ENCODE results near the gene MCU.
"Not testable (repeated sequence)": the region's sequence is repeated elsewhere in the genome, so short reads cannot be mapped to it uniquely, and the experiment has no call there.

MCU gene

DNA sequence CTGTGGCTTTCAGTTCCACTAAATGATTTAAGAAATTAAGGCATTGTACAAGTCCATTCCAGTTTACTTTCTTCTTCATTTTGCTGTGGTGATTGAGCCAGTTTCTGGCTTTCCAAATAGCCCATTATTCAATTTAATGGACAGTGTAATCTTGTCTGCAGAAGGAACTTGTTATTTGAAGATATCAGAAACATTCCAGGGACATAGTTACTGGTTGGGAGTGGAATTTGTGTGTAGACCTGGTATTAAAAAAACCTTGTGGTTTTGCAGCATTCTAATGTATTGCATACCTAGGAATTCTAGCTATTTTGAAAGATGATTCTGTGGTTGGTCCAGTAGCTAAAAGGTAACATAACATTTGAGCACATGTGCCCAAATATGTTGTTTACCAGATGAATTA is 72.2 kb downstream of the MCU start:
- in situ Hi-C loops (cut with MboI; ENCODE audit: low sequenced_read_pairs, unreplicated experiment) = no loop called here
- TF ChIP-seq, protein P1, sequence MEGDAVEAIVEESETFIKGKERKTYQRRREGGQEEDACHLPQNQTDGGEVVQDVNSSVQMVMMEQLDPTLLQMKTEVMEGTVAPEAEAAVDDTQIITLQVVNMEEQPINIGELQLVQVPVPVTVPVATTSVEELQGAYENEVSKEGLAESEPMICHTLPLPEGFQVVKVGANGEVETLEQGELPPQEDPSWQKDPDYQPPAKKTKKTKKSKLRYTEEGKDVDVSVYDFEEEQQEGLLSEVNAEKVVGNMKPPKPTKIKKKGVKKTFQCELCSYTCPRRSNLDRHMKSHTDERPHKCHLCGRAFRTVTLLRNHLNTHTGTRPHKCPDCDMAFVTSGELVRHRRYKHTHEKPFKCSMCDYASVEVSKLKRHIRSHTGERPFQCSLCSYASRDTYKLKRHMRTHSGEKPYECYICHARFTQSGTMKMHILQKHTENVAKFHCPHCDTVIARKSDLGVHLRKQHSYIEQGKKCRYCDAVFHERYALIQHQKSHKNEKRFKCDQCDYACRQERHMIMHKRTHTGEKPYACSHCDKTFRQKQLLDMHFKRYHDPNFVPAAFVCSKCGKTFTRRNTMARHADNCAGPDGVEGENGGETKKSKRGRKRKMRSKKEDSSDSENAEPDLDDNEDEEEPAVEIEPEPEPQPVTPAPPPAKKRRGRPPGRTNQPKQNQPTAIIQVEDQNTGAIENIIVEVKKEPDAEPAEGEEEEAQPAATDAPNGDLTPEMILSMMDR (IDR thresholded peaks at IDR 0.05; ENCODE audit: borderline replicate concordance, control extremely low read depth, extremely low read depth, insufficient read depth, missing control alignments) = no peak
- DNase-seq (ENCODE audit: low spot score) = no peak

DNA sequence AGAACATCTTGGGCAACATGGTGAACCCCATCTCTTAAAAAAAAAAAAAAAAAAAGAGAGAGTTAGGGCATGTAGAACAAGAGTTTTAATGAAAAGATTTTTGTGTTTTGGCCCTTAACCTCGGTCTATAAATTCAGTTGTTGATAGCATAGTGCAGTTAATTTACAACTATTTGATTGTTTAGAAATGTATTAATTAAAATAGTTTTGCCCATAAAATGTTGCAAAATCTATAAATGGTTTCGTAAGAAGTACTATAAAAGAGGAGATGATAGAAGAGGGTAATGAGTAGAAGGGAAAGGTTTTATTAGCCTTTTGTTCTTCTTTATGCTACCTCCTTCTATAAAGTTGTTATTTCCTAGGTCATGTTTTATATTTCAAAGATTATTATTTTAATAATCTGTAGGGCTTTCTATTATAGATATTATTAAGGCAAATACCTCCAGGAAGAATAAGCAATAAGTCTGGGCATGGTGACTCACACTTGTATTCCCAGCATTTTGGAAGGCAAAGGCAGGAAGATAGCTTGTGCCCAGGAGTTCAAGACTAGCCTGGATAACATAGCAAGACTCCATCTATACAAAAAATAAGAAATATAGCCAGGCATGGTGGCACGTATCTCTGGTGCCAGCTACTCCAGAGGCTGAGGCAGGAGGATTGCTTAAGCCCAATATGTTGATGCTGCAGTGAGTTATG is 73.3 kb downstream of the MCU start:
- no peak for DNase-seq (ENCODE audit: low spot score)
- in situ Hi-C loops (cut with MboI; ENCODE audit: low sequenced_read_pairs, unreplicated experiment) = no loop called here

DNA sequence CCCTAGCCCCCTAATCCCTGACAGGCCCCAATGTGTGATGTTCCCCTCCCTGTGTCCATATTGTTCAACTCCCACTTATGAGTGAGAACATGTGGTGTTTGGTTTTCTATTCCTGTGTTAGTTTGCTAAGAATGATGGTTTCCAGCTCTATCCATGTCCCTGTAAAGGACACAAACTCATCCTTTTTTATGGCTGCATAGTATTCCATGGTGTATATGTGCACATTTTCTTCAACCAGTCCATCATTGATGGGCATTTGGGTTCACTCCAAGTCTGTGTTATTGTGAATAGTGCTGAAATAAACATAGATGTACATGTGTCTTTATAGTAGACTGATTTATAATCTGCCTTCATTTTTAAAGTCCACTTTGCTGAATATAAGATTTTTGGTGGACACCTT is 79.3 kb downstream of the MCU start:
- in situ Hi-C loops (cut with MboI; ENCODE audit: low sequenced_read_pairs, unreplicated experiment) = not testable (repeated sequence)

More for the DNA sequence above, 73.3 kb downstream of the MCU start:
- TF ChIP-seq, protein P1 (IDR thresholded peaks at IDR 0.05; ENCODE audit: borderline replicate concordance, control extremely low read depth, extremely low read depth, insufficient read depth, missing control alignments) = no peak

DNA sequence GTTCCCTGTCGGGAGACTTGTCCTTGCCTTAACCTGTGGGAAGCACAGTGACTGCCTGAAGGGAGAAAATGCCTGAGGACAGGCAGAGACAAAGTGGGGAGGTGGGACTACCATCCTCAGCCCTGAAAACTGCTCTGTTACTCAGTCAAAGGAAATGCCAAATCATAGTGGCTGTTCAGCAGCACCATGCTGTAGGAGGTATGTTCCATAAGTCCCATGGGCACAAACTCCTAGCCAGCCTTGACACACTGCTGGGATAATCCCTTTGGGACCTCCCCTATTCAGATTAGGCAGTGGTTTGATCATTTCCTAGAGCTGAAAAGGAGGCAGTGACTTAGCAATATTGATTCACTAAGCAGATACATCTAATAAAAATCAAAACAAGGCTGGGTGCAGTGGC is 80.1 kb downstream of the MCU start:
- in situ Hi-C loops (cut with MboI; ENCODE audit: low sequenced_read_pairs, unreplicated experiment) = no loop called here
- DNase-seq (ENCODE audit: low spot score) = no peak
- TF ChIP-seq, protein P1 (IDR thresholded peaks at IDR 0.05; ENCODE audit: borderline replicate concordance, control extremely low read depth, extremely low read depth, insufficient read depth, missing control alignments) = no peak

More for the DNA sequence above, 79.3 kb downstream of the MCU start:
- DNase-seq (ENCODE audit: low spot score) = not testable (repeated sequence)

DNA sequence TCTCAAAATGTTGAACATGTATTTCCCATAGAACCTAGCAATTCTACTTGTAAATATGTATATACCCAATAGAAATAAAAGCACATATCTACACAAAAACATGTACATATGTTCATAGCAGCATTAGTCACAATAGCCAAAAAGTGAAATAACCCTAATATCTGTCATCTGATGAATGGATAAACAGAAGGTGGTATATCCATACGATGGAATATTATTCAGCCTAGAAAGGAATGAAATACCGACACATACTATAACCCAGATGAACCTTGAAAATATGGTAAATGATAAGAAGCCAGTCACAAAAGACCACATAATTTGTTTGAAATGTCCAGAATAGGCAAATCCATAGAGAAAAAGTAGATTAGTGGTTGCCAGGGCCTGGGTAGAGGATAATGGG is 87.9 kb downstream of the MCU start:
- no peak for DNase-seq (ENCODE audit: low spot score)
- in situ Hi-C loops (cut with MboI; ENCODE audit: low sequenced_read_pairs, unreplicated experiment) = no loop called here
- TF ChIP-seq, protein P1 (IDR thresholded peaks at IDR 0.05; ENCODE audit: borderline replicate concordance, control extremely low read depth, extremely low read depth, insufficient read depth, missing control alignments) = no peak

DNA sequence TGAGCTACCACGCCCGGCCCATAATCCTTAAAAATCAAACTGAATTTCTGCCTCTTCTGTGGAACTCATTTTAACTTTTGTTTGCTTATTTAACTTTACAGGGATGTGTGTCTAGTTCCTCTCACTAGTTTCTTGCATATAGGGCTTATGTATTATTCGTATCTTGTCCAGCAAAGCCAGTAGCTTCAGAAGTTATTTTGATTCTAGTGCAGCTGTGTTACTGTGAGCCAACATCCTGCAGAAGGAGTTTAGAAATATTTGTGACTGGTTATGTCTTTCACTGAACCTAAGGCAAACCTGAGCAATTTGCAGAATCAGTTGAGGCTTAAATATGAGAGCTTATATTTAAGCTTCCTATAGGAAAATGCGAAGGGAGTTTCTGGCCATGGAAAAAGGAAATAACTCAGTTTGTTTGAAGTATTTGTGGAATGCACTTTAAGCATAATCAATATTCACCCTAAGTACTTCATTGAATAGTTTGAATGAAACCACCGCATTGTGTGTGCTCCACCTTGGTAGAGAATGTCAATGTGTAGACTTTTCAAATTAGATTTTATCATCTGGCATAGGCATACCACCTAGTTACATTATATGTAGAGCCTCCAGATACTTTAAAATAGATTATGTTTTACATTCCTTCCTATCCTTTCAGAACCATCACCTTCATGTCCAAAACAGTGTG is 90.8 kb downstream of the MCU start:
- TF ChIP-seq, protein P1 (IDR thresholded peaks at IDR 0.05; ENCODE audit: borderline replicate concordance, control extremely low read depth, extremely low read depth, insufficient read depth, missing control alignments) = no peak
- in situ Hi-C loops (cut with MboI; ENCODE audit: low sequenced_read_pairs, unreplicated experiment) = no loop called here
- DNase-seq (ENCODE audit: low spot score) = no peak

DNA sequence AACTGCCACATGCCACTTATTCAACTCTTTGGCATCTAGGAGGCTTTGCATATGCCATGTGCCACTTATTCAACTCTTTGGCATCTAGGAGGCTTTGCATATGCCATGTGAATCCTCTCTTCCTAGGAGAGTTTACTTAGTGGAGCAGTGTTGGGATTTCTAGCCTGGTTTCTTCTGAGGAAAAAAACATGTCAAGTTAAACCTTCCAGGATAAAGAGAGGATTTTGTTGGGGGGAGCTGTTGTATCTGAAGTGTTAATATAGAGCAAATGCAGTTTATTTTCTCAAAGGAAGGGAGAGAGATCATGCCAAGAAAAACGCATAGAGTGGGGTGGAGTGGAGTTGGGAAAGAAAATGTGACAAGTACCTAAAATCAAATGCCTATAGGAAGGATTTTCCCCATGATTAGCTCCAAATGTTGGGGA is 91.5 kb downstream of the MCU start:
- DNase-seq (ENCODE audit: low spot score) = no peak
- in situ Hi-C loops (cut with MboI; ENCODE audit: low sequenced_read_pairs, unreplicated experiment) = no loop called here
- TF ChIP-seq, protein P1 (IDR thresholded peaks at IDR 0.05; ENCODE audit: borderline replicate concordance, control extremely low read depth, extremely low read depth, insufficient read depth, missing control alignments) = no peak

Data from GM13976 (cell line).